Lower lobe of right lung (tissue), 2 donors: ENCODE data around the gene ZNF710. TPM values are rescaled to one million over a fixed set of nuclear protein-coding genes. Genes with fewer than 3 reads are reported as not detected.

Experiments
- ATAC-seq, 2 donors: fragments of 200-7000 bp; cut with Tn5 transposase; one replicate each; pipeline ENCODE4 v1.9.1; 2020 to 2022; ENCODE audit warnings: mild to moderate bottlenecking in 2 of 2, moderate library complexity in 2 of 2
- DNase-seq: peaks from one replicate; pipeline ENCODE4 v3.0.0-alpha.2; 2020
- H3K27ac ChIP-seq: fragments of 200-600 bp; one replicate; pipeline ENCODE4 v1.8.0; 2022
- H3K27me3 ChIP-seq: fragments of 200-600 bp; one replicate; pipeline ENCODE4 v1.8.0; 2022; ENCODE audit warnings: low read depth
- H3K36me3 ChIP-seq: fragments of 200-600 bp; one replicate; pipeline ENCODE4 v1.8.0; 2022; ENCODE audit warnings: mild to moderate bottlenecking
- H3K4me1 ChIP-seq: fragments of 200-600 bp; one replicate; pipeline ENCODE4 v1.8.0; 2022
- H3K4me3 ChIP-seq: fragments of 200-600 bp; one replicate; pipeline ENCODE4 v1.8.0; 2022; ENCODE audit warnings: mild to moderate bottlenecking
- H3K9me3 ChIP-seq: fragments of 200-600 bp; one replicate; pipeline ENCODE4 v1.8.0; 2022
- CTCF ChIP-seq: fragments of 200-600 bp; IDR thresholded peaks from one replicate; pipeline ENCODE4 v1.8.0; 2022; ENCODE audit warnings: antibody characterized with exemption, mild to moderate bottlenecking
- intact Hi-C: fragments of 100-400 bp; cut with DNase I; formaldehyde crosslinking; loops from one replicate; pipeline ENCODE4 v1.11.0; 2022
- total RNA-seq: library from RNA; stranded (reverse); fragmentation: NEBNext Ultra II Directional; extraction: Animal tissue kit (Norgen Biotek cat#: 25700); gene quantifications from one replicate; pipeline ENCODE4 v1.2.1, GENCODE V29; 2021
- donor health status: DM: no; HTN: yes; CAD: no; lungs with severe emphysema.

ZNF710 gene
- total RNA-seq, 1 donor from 2014 or later: 50.7 TPM

GRCh38 chr15:90020021-90020735, 19.1 kb downstream of the ZNF710 start:
- Histone ChIP-seq H3K36me3 (peaks cover 6% of the 10 kb centered on the region), H3K4me3 (peak overlapping the region; percentile 19), H3K9me3 (no peaks in the 10 kb centered on the region), H3K27me3 (no peaks in the 10 kb centered on the region), H3K27ac (peak overlapping the region; percentile 78), H3K4me1 (peaks cover 53% of the 10 kb centered on the region)
- DNase-seq (peak; percentile 59), ATAC-seq (peak; percentile 69 to 73)
- intact Hi-C loops: no loop called here
- TF ChIP-seq CTCF: no peak

- Histone ChIP-seq H3K9me3 (no peaks in the 10 kb centered on the region), H3K4me3 (no peak overlapping the region), H3K36me3 (peaks cover 6% of the 10 kb centered on the region), H3K27me3 (no peaks in the 10 kb centered on the region), H3K4me1 (peaks cover 53% of the 10 kb centered on the region), H3K27ac (peak overlapping the region; percentile 78)
- ATAC-seq (no peak), DNase-seq (no peak)
- intact Hi-C loops: no loop called here
- no peak for TF ChIP-seq CTCF
Observed at GRCh38 chr15:90020936-90021507, 19.9 kb downstream of the ZNF710 start.

- H3K4me1 ChIP-seq: peaks cover 40% of the 10 kb centered on the region
- no peak overlapping the region for H3K4me3 ChIP-seq
- TF ChIP-seq CTCF: no peak
- ATAC-seq: no peak
- no peaks in the 10 kb centered on the region for H3K27me3 ChIP-seq
- no peak overlapping the region for H3K27ac ChIP-seq
- DNase-seq: no peak
- H3K36me3 ChIP-seq: peaks cover 6% of the 10 kb centered on the region
- no peaks in the 10 kb centered on the region for H3K9me3 ChIP-seq
- intact Hi-C loops: no loop called here
Observed at GRCh38 chr15:90022345-90022744, 21.2 kb downstream of the ZNF710 start.

- intact Hi-C loops: no loop called here
- H3K36me3 ChIP-seq: peaks cover 6% of the 10 kb centered on the region
- no peak overlapping the region for H3K27ac ChIP-seq
- no peaks in the 10 kb centered on the region for H3K9me3 ChIP-seq
- H3K4me3 ChIP-seq: no peak overlapping the region
- no peaks in the 10 kb centered on the region for H3K27me3 ChIP-seq
- H3K4me1 ChIP-seq: peaks cover 38% of the 10 kb centered on the region
- TF ChIP-seq CTCF: no peak
- no peak for DNase-seq
- no peak for ATAC-seq
Observed at GRCh38 chr15:90022905-90023700, 22.0 kb downstream of the ZNF710 start.

- no peak for DNase-seq
Observed at GRCh38 chr15:90024406-90024805, 23.3 kb downstream of the ZNF710 start.

More at GRCh38 chr15:90024406-90024805, 23.3 kb downstream of the ZNF710 start:
- no peak for ATAC-seq
- H3K36me3 ChIP-seq: peaks cover 6% of the 10 kb centered on the region
- no peaks in the 10 kb centered on the region for H3K27me3 ChIP-seq
- H3K4me1 ChIP-seq: peaks cover 27% of the 10 kb centered on the region
- TF ChIP-seq CTCF: no peak
- H3K4me3 ChIP-seq: no peak overlapping the region
- intact Hi-C loops: no loop called here
- H3K27ac ChIP-seq: no peak overlapping the region
- no peaks in the 10 kb centered on the region for H3K9me3 ChIP-seq
